Activated naive CD8-positive, alpha-beta T cell treated with anti-CD3 and anti-CD28 coated beads, Interleukin-2, amount 50 U/mL, for 16 hours (primary cell): ENCODE results near the gene DRGX.

ENCODE experiments used
- DNase-seq: peaks from one replicate; pipeline ENCODE4 v3.0.0-alpha.2; 2020; ENCODE audit warnings: low read depth, low spot score

DRGX gene

GRCh38 chr10:49383853-49384252 lies 12.0 kb downstream of the DRGX start:
- no peak for DNase-seq

- no peak for DNase-seq
Observed at GRCh38 chr10:49382826-49383225, 13.1 kb downstream of the DRGX start.

DNA sequence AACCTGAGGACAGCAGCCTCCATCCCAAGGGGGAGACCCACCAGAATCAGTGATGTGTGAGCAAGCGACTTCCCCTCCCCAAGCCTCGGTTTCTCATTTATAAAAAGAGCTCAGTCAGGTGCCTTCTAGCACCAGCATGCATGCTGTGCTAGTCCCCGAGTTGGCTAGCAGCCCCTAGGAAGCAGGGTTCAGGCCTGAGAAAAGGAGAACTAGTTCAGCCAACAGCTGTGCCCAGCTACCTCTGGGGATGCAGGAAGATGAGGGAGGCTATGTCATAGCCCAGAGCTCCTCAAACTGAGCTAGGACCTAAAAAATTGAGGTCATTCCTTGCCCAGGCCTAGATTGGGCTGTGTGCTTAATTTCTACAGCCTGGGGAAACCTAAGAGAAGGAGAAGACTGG lies 13.7 kb downstream of the DRGX start:
- DNase-seq = no peak

DNA sequence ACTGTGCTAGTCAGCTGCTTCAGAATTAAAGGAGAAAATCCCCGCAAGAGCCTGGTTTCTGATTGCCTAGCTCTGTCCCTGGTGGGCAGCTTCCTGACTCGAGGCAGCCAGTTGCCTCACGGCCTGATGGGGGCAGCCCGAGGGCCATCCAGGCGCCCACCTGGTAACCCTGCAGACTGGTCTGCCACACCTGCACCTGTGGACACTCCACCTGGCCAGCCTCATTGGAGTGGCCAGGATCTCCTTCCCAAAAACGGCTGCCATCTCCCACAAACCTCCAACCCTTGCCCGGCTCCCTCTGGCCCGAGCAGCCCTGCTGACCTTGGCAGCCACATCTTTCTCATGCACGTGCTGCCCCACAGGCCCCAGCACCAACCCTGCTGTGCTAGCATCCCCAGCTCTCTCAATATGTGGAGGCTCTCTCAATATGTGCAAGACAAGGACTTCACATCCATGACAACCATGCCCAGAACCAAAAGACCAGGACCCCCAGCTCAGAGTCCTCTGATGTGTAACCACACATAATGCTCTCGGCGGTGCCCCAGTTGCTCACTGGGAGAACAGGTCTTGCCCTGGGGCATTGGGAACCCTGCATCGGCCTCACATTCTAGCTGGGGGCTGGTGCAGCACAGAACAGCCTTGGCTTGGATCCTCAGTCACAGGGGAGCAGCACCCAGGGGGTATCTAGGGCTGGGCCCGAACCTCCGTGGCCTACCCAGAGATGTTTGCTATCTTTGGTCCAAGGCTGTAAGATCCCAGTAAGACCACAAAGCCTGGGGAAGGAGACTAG lies 14.6 kb downstream of the DRGX start:
- DNase-seq = no peak

- no peak for DNase-seq
Observed at GRCh38 chr10:49379596-49380410, 16.1 kb downstream of the DRGX start.

DNA sequence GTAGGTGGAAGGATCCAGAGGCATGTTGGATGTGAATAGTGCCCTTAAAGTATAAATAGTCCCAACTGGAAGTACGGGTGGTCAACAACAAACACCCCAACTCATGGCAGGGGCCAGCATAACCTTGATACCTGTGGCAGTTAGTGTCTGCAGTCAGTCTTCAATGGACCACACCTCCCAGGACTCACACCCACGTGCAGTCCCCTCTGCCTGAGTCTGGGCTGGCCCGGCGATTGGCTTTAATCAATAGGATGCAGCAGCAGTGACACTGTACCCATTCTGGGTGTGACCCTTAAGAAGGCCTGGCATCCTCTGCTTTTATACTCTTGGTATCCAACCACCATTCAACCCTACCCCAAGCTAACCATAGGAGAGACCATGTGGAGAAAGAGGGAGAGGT lies 18.6 kb downstream of the DRGX start:
- DNase-seq = no peak

DNA sequence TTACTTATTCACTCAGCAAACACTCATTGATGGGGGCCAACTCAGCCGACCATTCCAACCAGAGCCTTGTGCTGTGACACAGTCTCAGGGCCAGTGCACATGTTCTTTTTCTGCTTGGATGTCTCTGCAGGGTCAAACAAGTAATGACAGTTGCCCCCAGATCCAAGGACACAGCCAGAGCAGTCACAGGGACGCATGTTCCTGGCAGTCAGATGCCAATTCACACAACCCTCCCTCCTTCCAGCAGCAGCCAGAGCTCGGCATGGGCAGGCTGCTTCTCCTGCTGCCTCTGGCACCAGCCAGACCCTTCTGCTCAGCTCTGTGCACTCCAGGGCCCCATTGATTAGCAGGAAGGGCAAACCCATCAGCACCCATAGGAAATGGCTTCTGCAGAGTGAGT lies 20.3 kb downstream of the DRGX start:
- no peak for DNase-seq

- no peak for DNase-seq
Observed at GRCh38 chr10:49374740-49375139, 21.1 kb downstream of the DRGX start.

- no peak for DNase-seq
Observed at GRCh38 chr10:49373361-49373760, 22.5 kb downstream of the DRGX start.

DNA sequence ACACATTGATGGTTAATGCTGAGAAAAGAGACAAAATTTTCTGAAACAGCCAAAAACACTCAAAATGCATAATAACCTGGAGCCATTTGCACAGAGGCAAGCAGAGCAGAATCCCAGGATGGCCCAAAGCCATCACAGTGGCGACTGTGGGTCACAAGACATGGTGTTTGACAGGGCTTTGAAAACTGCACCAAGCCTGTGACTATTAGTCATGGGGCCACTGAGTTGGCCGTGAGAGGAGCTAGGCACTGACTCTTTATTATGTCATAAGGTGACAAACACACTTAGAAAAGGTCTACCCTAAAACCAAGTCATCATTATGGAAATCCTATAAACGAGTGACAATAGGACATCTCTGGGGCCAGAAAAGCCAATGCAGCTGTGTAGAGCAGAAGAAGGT lies 23.9 kb downstream of the DRGX start:
- DNase-seq = no peak

GRCh38 chr10:49370326-49371100 lies 25.4 kb downstream of the DRGX start:
- no peak for DNase-seq

GRCh38 chr10:49369216-49370162 lies 26.4 kb downstream of the DRGX start:
- DNase-seq = no peak

DNA sequence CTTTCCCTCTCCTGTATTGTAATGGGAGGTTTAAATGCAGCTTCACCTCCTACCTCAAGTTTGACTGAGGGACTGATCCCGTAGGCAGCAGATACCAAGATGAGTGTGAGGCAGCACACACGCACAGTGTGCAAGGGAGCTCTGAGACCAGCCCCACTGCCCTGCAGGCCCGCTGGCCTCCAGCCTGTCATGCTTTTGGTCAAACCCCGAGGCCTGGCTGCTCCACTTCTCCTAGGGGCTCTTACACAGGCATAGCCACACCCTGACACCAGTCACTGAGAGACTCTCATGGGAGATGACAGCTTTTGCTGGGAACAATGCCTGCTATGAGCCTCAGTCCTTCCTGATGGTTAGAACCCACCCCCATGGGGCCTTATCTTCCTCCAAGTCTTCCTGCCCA lies 27.6 kb downstream of the DRGX start:
- no peak for DNase-seq

GRCh38 chr10:49367600-49367999 lies 28.3 kb downstream of the DRGX start:
- DNase-seq = no peak

DNA sequence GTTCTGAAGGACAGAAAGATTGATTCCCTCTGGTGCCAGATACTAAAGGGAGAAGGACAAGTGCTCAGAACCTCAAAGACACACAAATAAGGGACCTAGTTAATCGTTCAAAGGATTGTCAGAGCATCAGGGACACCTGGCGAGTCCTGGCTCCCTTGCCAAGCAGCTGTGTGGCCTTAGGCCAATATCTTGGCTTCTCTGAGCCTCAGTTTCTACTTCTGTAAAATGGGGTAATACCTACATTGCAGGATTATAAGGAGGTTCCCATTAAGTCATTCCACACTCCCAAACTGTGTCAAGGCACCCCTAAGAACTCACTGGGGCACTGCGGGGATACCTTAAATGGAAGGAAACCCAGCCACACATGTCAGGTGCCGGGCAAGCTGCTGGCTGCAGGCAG lies 29.4 kb downstream of the DRGX start:
- DNase-seq = no peak

DNA sequence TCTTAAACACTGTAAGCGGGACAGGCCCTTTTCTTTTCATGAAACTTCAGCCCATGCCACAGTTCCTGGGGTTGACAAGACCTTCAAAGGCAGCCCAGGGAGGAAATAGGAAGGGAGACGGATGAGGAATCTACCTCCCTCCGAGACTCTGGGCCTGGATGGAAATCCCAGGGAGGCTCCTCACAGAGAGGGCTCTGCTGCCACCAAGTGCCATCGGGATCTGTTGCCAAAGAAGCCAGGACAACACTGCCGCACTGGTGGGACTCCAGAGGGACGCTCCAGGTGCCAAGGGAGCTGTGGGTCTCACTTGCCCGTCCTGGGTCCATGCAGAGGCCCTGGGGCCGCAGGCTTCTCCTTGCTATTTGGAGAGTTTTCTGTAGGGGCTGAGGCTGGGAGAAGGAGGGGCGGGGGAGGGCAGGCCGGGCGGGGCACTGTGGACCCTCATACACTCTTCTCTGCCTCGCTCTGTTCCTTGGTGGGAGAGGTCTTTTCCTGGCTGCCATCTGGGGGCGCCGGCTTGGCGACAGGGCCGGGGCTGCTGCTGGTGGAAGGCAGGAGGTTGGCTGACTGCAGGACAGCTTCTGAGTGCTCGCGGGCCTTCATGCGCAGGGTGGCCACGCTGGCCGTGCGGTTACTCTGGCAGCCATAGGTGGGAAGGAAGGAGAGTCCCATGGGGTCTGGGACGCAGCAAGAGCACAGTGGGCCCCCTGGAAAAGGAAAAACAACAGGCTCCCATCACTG lies 30.0 kb downstream of the DRGX start:
- no peak for DNase-seq

DNA sequence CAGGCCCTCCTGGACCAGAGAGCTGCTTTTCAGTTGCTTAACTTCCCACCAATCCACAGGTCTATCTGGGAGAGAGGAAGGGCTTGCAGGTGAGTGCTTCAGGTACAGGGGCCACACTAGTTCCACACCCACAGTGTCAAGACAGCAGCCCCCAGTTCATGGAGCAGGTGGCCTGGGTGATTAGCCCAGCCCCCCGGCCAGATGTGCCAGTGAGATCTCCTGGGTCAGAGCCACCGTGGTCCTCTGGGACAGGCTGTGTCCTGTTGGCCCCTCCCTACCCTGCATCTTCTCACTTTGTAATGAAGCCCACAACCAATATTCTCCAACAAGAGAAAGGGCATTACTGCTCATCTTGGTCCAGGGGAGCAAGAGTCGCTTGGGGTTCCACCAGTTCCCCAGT lies 30.6 kb downstream of the DRGX start:
- no peak for DNase-seq

DNA sequence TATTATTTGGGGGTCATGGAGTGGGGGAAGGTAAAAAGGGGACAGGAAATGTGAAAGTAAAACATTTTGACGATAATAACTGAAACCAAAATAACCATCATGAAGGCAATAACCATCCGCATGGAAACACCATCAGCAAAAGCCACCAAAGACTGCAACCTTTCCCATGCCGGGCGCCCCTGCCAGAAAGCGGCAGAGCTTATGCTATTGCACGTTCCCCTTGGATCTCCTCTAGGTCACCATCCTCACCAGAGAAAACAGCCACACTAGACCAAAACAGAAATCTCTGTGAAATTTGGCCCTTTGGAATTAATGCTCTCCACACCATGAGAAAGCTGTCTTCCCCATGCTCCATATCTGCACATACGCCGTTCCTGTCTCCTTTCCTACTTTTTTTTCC lies 31.1 kb downstream of the DRGX start:
- no peak for DNase-seq

- DNase-seq = no peak
Observed at GRCh38 chr10:49364051-49364450, 31.8 kb downstream of the DRGX start.

- DNase-seq = no peak
Observed at GRCh38 chr10:49363309-49364031, 32.4 kb downstream of the DRGX start.
